GM12864 (cell line): ENCODE measurements around the gene SBNO1.

Experiments
- DNase-seq: peaks from one replicate; pipeline ENCODE4 v3.0.0-alpha.2; 2011; ENCODE audit warnings: low read depth
- H3K4me3 ChIP-seq: 2 replicates; pipeline ENCODE4 v1.5.1; 2011; ENCODE audit warnings: mild to moderate bottlenecking, low read depth, low read length, control low read depth
- TF ChIP-seq, protein P1 (sequence below): IDR thresholded peaks from 2 replicates; pipeline ENCODE4 v1.5.1; 2011; ENCODE audit warnings: low read depth, mild to moderate bottlenecking, moderate library complexity, low read length, control low read depth, inconsistent platforms; ENCODE audit errors: missing control alignments

The SBNO1 gene

DNA sequence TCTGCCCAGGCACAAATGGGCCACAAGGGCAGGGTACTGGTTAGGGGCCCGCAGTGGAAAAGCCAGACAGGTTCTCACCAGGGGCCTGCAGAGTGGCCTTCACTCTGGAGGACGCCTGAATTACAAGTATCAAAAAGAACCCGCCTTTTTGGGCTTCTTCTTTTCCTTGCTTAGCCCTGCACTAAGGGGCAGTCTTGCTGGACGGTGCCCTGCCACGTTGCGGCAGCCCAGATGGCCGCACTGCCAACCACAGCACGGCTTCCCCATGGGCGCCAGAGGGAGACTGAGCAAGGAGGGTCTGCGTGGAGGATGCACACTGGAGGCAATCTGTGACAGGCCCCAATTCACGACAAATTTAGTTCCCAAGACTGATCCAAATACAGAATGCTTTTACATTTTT is 74.7 kb downstream of the SBNO1 start:
- TF ChIP-seq, protein P1, sequence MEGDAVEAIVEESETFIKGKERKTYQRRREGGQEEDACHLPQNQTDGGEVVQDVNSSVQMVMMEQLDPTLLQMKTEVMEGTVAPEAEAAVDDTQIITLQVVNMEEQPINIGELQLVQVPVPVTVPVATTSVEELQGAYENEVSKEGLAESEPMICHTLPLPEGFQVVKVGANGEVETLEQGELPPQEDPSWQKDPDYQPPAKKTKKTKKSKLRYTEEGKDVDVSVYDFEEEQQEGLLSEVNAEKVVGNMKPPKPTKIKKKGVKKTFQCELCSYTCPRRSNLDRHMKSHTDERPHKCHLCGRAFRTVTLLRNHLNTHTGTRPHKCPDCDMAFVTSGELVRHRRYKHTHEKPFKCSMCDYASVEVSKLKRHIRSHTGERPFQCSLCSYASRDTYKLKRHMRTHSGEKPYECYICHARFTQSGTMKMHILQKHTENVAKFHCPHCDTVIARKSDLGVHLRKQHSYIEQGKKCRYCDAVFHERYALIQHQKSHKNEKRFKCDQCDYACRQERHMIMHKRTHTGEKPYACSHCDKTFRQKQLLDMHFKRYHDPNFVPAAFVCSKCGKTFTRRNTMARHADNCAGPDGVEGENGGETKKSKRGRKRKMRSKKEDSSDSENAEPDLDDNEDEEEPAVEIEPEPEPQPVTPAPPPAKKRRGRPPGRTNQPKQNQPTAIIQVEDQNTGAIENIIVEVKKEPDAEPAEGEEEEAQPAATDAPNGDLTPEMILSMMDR = no peak
- DNase-seq = no peak
- no peak overlapping the region for H3K4me3 ChIP-seq

DNA sequence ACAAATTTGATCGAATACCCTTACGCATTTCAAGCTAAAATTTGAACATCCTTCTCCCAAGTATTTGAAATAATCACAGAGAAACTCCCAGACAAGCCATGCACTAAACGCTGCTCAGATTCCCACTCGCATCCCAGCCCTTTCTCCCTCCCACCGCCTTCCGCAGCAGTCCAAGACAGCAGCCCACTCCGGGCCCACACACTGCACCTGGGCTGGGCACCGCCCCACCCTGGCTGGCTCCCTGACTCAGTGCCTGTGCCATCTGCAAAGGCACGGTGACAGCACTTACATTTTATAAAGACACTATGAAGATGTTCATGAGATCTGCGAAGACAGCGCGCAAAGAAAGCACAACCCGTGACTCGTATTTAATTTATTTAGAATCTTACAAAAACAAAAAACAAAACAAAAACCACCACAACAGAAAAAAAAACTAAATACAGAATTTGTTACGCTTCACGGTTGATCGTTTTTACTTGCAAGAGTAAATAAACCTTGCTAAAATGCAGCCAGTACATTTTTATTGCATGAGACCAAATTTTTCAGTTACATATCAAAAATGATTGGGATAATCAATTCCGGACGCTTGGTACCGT is 75.8 kb downstream of the SBNO1 start:
- no peak for DNase-seq
- H3K4me3 ChIP-seq = no peak overlapping the region
- TF ChIP-seq, protein P1 = no peak

- TF ChIP-seq, protein P1 = no peak
- no peak overlapping the region for H3K4me3 ChIP-seq
- no peak for DNase-seq
Measured at GRCh38 chr12:123286652-123287373, 77.8 kb downstream of the SBNO1 start.

GRCh38 chr12:123284669-123285068 is 80.0 kb downstream of the SBNO1 start:
- TF ChIP-seq, protein P1 = no peak
- H3K4me3 ChIP-seq = no peak overlapping the region
- no peak for DNase-seq

DNA sequence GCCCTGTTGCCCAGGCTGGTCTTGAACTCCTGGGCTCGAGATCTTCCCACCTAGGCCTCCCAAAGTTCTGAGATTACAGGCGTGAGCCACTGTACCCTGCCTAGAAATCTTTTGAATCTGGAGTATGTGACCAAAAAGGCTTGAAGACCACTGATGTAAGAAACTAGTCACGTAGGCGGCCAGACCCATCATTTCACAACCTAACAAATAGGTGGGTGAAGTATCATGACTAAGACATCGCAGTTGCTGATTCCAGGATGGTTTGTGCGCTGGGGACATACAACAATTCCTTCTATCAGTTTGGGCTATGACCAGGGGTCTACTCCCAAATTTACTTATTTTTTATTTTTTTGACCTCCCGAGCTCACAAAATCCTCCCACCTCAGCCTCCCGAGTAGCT is 81.2 kb downstream of the SBNO1 start:
- no peak for DNase-seq
- no peak overlapping the region for H3K4me3 ChIP-seq

DNA sequence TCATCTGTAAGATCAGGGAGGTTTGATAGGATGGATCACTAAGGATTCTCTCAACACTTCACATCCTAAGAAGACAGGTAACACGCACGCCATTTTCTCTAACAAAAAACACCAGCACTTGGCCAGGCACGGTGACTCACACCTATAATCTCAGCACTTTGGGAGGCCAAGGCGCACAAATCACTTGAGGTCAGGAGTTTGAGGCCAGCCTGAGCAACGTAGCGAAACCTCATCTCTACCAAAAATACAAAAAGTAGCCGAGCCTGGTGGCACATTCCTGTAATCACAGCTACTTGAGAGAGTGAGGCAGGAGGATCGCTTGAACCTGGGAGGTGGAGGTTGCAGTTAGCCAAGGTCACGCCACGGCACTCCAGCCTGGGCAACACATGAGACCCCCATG is 82.5 kb downstream of the SBNO1 start:
- no peak overlapping the region for H3K4me3 ChIP-seq
- TF ChIP-seq, protein P1 = no peak
- no peak for DNase-seq

More for the DNA sequence above, 81.2 kb downstream of the SBNO1 start:
- TF ChIP-seq, protein P1 = no peak

- no peak for DNase-seq
- H3K4me3 ChIP-seq = no peak overlapping the region
- TF ChIP-seq, protein P1 = no peak
Measured at GRCh38 chr12:123280971-123281370, 83.7 kb downstream of the SBNO1 start.
